Astrocyte (in vitro differentiated cells and primary cell): Measurements from ENCODE around the gene KLHL17. TPM values are rescaled to one million over a fixed set of nuclear protein-coding genes. Genes with fewer than 3 reads are reported as not detected.

Source experiments
- DNase-seq: peaks from one replicate; pipeline ENCODE4 v3.0.0-alpha.2; 2010; ENCODE audit warnings: low read depth
- FAIRE-seq: peaks from 2 replicates; lab custom pipeline; 2011; peaks lifted over from hg19 to GRCh38; lab: Jason Lieb, UNC
- H2AFZ ChIP-seq: 2 replicates; pipeline ENCODE4 v1.6.0; 2012; ENCODE audit warnings: low read depth, low read length, inconsistent platforms
- H3K27ac ChIP-seq: 2 replicates; pipeline ENCODE4 v1.5.1; 2011; ENCODE audit warnings: low read depth, low read length, inconsistent platforms
- H3K27me3 ChIP-seq: 2 replicates; pipeline ENCODE4 v1.6.0; 2011; ENCODE audit warnings: low read length, inconsistent platforms; ENCODE audit not compliant: insufficient read depth
- H3K36me3 ChIP-seq: 2 replicates; pipeline ENCODE4 v1.5.1; 2011; ENCODE audit warnings: low read length, inconsistent platforms; ENCODE audit not compliant: insufficient read depth
- H3K4me1 ChIP-seq: 2 replicates; pipeline ENCODE4 v1.5.1; 2011; ENCODE audit warnings: low read length, inconsistent platforms; ENCODE audit not compliant: insufficient read depth
- H3K4me2 ChIP-seq: 2 replicates; pipeline ENCODE4 v1.6.0; 2012; ENCODE audit warnings: low read length, inconsistent platforms
- H3K4me3 ChIP-seq: 2 replicates; pipeline ENCODE4 v1.5.1; 2011; ENCODE audit warnings: low read depth, mild to moderate bottlenecking, low read length, inconsistent platforms; ENCODE audit not compliant: insufficient read depth
- H3K79me2 ChIP-seq: 2 replicates; pipeline ENCODE4 v1.6.0; 2012; ENCODE audit warnings: mild to moderate bottlenecking, low read length, inconsistent platforms; ENCODE audit not compliant: insufficient read depth
- H3K9ac ChIP-seq: 2 replicates; pipeline ENCODE4 v1.6.0; 2012; ENCODE audit warnings: mild to moderate bottlenecking, low read length, inconsistent platforms
- H3K9me3 ChIP-seq: 2 replicates; pipeline ENCODE4 v1.5.1; 2012; ENCODE audit warnings: low read depth, mild to moderate bottlenecking, low read length, inconsistent platforms; ENCODE audit not compliant: insufficient read depth
- H4K20me1 ChIP-seq: 2 replicates; pipeline ENCODE4 v1.6.0; 2012; ENCODE audit warnings: low read length, inconsistent platforms; ENCODE audit not compliant: insufficient read depth
- H3K27ac Mint-ChIP-seq: one replicate; pipeline ENCODE4 v1.8.0; 2021; ENCODE audit warnings: mild to moderate bottlenecking, mixed read lengths; ENCODE audit not compliant: unreplicated experiment
- H3K27me3 Mint-ChIP-seq: one replicate; pipeline ENCODE4 v1.8.0; 2021; ENCODE audit warnings: low read depth, mixed read lengths; ENCODE audit not compliant: unreplicated experiment
- H3K36me3 Mint-ChIP-seq: one replicate; pipeline ENCODE4 v1.8.0; 2021; ENCODE audit warnings: low read depth, mixed read lengths; ENCODE audit not compliant: unreplicated experiment
- H3K4me1 Mint-ChIP-seq: one replicate; pipeline ENCODE4 v1.8.0; 2021; ENCODE audit warnings: low read depth, mixed read lengths; ENCODE audit not compliant: unreplicated experiment
- H3K4me3 Mint-ChIP-seq: one replicate; pipeline ENCODE4 v1.8.0; 2021; ENCODE audit warnings: mild to moderate bottlenecking, moderate library complexity, mixed read lengths; ENCODE audit not compliant: unreplicated experiment
- H3K9me3 Mint-ChIP-seq: one replicate; pipeline ENCODE4 v1.8.0; 2021; ENCODE audit warnings: mild to moderate bottlenecking, mixed read lengths; ENCODE audit not compliant: unreplicated experiment
- EZH2 ChIP-seq: IDR thresholded peaks from 2 replicates; pipeline ENCODE4 v1.6.1; 2012; ENCODE audit warnings: mild to moderate bottlenecking, low read length, inconsistent platforms; ENCODE audit not compliant: insufficient read depth
- total RNA-seq: library from RNA; stranded (reverse); gene quantifications from 2 replicates; pipeline ENCODE4 v1.2.1, GENCODE V29; 2021
- TF ChIP-seq, protein P1 (sequence below): IDR thresholded peaks from 2 replicates; pipeline ENCODE4 v1.5.1; 2011; ENCODE audit warnings: low read depth, mild to moderate bottlenecking, inconsistent platforms, low read length, moderate library complexity; ENCODE audit not compliant: insufficient read depth

KLHL17 gene
- total RNA-seq, 1 donor from 2014 or later = 25.9 TPM

DNA sequence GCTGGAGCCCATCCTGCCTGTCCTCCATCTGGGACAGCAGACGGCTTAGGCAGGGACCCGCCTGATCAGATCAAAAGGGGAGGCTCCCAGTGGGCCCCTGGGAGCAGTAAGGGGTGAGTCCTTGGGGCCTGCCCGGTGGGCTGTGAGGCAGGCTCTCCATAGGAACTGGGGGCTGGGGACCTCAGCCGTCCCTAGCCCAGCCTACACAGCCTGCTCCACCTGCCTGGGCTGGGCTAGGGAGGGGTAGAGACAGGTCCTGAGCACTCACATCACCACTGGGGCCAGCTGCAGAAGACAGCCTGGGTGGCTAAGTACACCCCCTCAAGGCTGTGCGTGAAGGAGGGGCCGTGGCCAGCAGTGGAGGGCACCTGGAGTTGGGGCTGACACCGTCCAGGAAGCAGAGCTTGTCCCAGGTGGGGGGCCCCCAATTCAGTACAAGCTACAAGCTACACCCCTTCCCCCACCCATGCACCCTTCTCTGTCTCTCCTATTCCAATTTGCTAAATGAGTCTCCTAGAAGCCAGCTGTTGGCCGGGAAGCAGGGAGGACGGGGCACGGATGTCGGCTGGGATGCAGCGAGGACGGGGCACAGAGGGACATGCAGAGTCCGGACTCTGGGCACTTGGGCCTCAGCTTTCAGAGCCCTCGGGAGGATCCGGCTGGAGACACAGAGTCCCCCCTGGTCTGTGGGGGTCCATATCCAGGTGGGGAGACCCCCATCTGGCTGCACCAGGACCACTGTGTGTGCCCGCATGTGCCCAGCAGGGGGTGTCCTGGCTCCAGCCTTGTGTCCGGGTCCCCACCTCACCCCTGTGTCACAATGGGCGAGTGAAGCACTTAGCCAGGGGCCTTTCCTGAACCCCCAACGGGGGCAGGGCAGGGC is 54.7 kb downstream of the KLHL17 start:
- no peaks in the 10 kb centered on the region for H3K79me2 ChIP-seq
- H3K27ac Mint-ChIP-seq = peak overlapping the region; percentile 97
- no peak overlapping the region for H3K27ac ChIP-seq
- H2AFZ ChIP-seq = no peak overlapping the region
- H3K36me3 ChIP-seq = no peaks in the 10 kb centered on the region
- H3K27me3 Mint-ChIP-seq = no peaks in the 10 kb centered on the region
- H3K36me3 Mint-ChIP-seq = peaks cover 11% of the 10 kb centered on the region
- H3K27me3 ChIP-seq = no peaks in the 10 kb centered on the region
- H3K4me2 ChIP-seq = peak overlapping the region; percentile 85
- H3K9me3 Mint-ChIP-seq = no peaks in the 10 kb centered on the region
- DNase-seq = no peak
- TF ChIP-seq EZH2 = no peak
- TF ChIP-seq, protein P1, sequence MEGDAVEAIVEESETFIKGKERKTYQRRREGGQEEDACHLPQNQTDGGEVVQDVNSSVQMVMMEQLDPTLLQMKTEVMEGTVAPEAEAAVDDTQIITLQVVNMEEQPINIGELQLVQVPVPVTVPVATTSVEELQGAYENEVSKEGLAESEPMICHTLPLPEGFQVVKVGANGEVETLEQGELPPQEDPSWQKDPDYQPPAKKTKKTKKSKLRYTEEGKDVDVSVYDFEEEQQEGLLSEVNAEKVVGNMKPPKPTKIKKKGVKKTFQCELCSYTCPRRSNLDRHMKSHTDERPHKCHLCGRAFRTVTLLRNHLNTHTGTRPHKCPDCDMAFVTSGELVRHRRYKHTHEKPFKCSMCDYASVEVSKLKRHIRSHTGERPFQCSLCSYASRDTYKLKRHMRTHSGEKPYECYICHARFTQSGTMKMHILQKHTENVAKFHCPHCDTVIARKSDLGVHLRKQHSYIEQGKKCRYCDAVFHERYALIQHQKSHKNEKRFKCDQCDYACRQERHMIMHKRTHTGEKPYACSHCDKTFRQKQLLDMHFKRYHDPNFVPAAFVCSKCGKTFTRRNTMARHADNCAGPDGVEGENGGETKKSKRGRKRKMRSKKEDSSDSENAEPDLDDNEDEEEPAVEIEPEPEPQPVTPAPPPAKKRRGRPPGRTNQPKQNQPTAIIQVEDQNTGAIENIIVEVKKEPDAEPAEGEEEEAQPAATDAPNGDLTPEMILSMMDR = peak; percentile 8
- no peak overlapping the region for H3K4me3 ChIP-seq
- no peak for FAIRE-seq
- no peaks in the 10 kb centered on the region for H4K20me1 ChIP-seq
- peak overlapping the region; percentile 80 for H3K9ac ChIP-seq
- peaks cover 9% of the 10 kb centered on the region for H3K4me1 ChIP-seq
- peak overlapping the region; percentile 93 for H3K4me3 Mint-ChIP-seq
- no peaks in the 10 kb centered on the region for H3K9me3 ChIP-seq
- H3K4me1 Mint-ChIP-seq = peaks cover 8% of the 10 kb centered on the region

Other genes with a start within 250 kb of the KLHL17 start
- gene SAMD11, start 36.7 kb upstream of the KLHL17 start, total RNA-seq = 6.0 and 9.5 TPM in 2 replicates
- gene NOC2L, start 1.3 kb upstream of the KLHL17 start, total RNA-seq = 83.7 and 91.4 TPM in 2 replicates
- 2.1 and 2.4 TPM in 2 replicates for gene PLEKHN1, start 5.9 kb downstream of the KLHL17 start, total RNA-seq
- 0.20 TPM in 1 of 2 replicates, not detected in the other for gene PERM1, start 21.5 kb downstream of the KLHL17 start, total RNA-seq
- 149 and 169 TPM in 2 replicates for gene HES4, start 39.5 kb downstream of the KLHL17 start, total RNA-seq
- 1,830 and 1,896 TPM in 2 replicates for gene ISG15, start 52.9 kb downstream of the KLHL17 start, total RNA-seq
- gene AGRN, start 59.5 kb downstream of the KLHL17 start, total RNA-seq = 589 and 603 TPM in 2 replicates
- gene RNF223, start 113.7 kb downstream of the KLHL17 start, total RNA-seq = 0.18 and 0.38 TPM in 2 replicates
- gene C1orf159, start 155.5 kb downstream of the KLHL17 start, total RNA-seq = 10.6 and 13.9 TPM in 2 replicates
- not detected in 2 replicates for gene TTLL10, start 213.3 kb downstream of the KLHL17 start, total RNA-seq
- 0.65 and 0.66 TPM in 2 replicates for gene TNFRSF18, start 246.0 kb downstream of the KLHL17 start, total RNA-seq